GM19351 (cell line): ENCODE results near the gene C3AR1.
"Not testable (repeated sequence)": the region's sequence is repeated elsewhere in the genome, so short reads cannot be mapped to it uniquely, and the experiment has no call there.

Experiments used
- ATAC-seq: cut with Tn5 transposase; IDR thresholded peaks from one replicate; pipeline ENCODE4 v1.9.1; 2021; ENCODE audit warnings: mild to moderate bottlenecking, moderate library complexity; ENCODE audit not compliant: unreplicated experiment

Gene C3AR1

GRCh38 chr12:8065991-8066594 lies at the start of gene C3AR1:
Gene C3AR1, minus strand, starts transcription at chr12:8066359. Its CDS starts 6,174 bp downstream, at chr12:8060185.
- peak; percentile 66 for ATAC-seq

- ATAC-seq = not testable (repeated sequence)
Observed at GRCh38 chr12:8113117-8113516, 47.0 kb upstream of the C3AR1 start.

GRCh38 chr12:8108808-8109398 lies 42.7 kb upstream of the C3AR1 start:
- no peak for ATAC-seq

- no peak for ATAC-seq
Observed at GRCh38 chr12:8099235-8099634, 33.1 kb upstream of the C3AR1 start.

- no peak for ATAC-seq
Observed at GRCh38 chr12:8096281-8096915, 30.2 kb upstream of the C3AR1 start.

- ATAC-seq = no peak
Observed at GRCh38 chr12:8093291-8093690, 27.1 kb upstream of the C3AR1 start.

GRCh38 chr12:8089716-8090115 lies 23.6 kb upstream of the C3AR1 start:
- no peak for ATAC-seq

GRCh38 chr12:8089277-8089676 lies 23.1 kb upstream of the C3AR1 start:
- ATAC-seq = not testable (repeated sequence)

GRCh38 chr12:8088574-8088973 lies 22.4 kb upstream of the C3AR1 start:
- ATAC-seq = no peak

- no peak for ATAC-seq
Observed at GRCh38 chr12:8087666-8088065, 21.5 kb upstream of the C3AR1 start.

- ATAC-seq = not testable (repeated sequence)
Observed at GRCh38 chr12:8084351-8084750, 18.2 kb upstream of the C3AR1 start.

- no peak for ATAC-seq
Observed at GRCh38 chr12:8082808-8083100, 16.6 kb upstream of the C3AR1 start.

GRCh38 chr12:8081251-8081920 lies 15.2 kb upstream of the C3AR1 start:
- ATAC-seq = no peak

GRCh38 chr12:8080120-8080519 lies 14.0 kb upstream of the C3AR1 start:
- no peak for ATAC-seq

GRCh38 chr12:8078916-8079315 lies 12.8 kb upstream of the C3AR1 start:
- ATAC-seq = no peak

GRCh38 chr12:8078398-8078797 lies 12.2 kb upstream of the C3AR1 start:
- ATAC-seq = no peak

- ATAC-seq = no peak
Observed at GRCh38 chr12:8077207-8077606, 11.0 kb upstream of the C3AR1 start.

- no peak for ATAC-seq
Observed at GRCh38 chr12:8076366-8076765, 10.2 kb upstream of the C3AR1 start.

- no peak for ATAC-seq
Observed at GRCh38 chr12:8075935-8076334, 9.8 kb upstream of the C3AR1 start.

GRCh38 chr12:8071820-8072219 lies 5.7 kb upstream of the C3AR1 start:
- not testable (repeated sequence) for ATAC-seq

- no peak for ATAC-seq
Observed at GRCh38 chr12:8069582-8069981, 3.4 kb upstream of the C3AR1 start.

- ATAC-seq = no peak
Observed at GRCh38 chr12:8064131-8064530, 2.0 kb downstream of the C3AR1 start.
